B cell (primary cell): ENCODE data around the gene FOXL2NB.

Source experiments
- CTCF ChIP-seq: fragments of 200-600 bp; IDR thresholded peaks from one replicate; pipeline ENCODE4 v1.8.0; 2022; ENCODE audit warnings: antibody characterized with exemption, mild to moderate bottlenecking
- EZH2 ChIP-seq: IDR thresholded peaks from 2 replicates; pipeline ENCODE4 v1.6.1; 2012; ENCODE audit warnings: borderline replicate concordance, low read depth, mild to moderate bottlenecking, moderate library complexity, low read length; ENCODE audit not compliant: insufficient read depth, poor library complexity, severe bottlenecking

GRCh38 chr3:138916824-138917223 is 30.2 kb upstream of the FOXL2NB start:
- TF ChIP-seq CTCF (no peak), EZH2 (no peak)
